Heart left ventricle (tissue), 16 donors: Measurements from ENCODE around the gene DTNA. TPM values are rescaled to one million over a fixed set of nuclear protein-coding genes. Genes with fewer than 3 reads are reported as not detected.
A peak's percentile ranks its signal among the peaks of the same experiment; 100 is the strongest.

Source experiments
- ATAC-seq, 4 donors: fragments of 200-7000 bp; cut with Tn5 transposase; one replicate each; pipeline ENCODE4 v1.9.1; 2020 to 2022; ENCODE audit warnings: moderate library complexity in 4 of 4, mild to moderate bottlenecking in 3 of 4, moderate number of reproducible peaks in 1 of 4
- DNase-seq, 5 donors: peaks; one replicate each; pipeline ENCODE4 v3.0.0-alpha.2; 2020
- H3K27ac ChIP-seq, 12 donors: fragments of 200-600 bp; sonication (generic) in 4 of 12; one replicate each; pipeline versions ENCODE4 v1.5.0 to v1.8.0; 2016 to 2022; ENCODE audit warnings: mild to moderate bottlenecking in 2 of 12
- H3K27me3 ChIP-seq, 9 donors: fragments of 200-600 bp; sonication (generic) in 2 of 9; one replicate each; pipeline versions ENCODE4 v1.5.1 to v1.8.0; 2016 to 2022; ENCODE audit warnings: mild to moderate bottlenecking in 3 of 9
- H3K36me3 ChIP-seq, 9 donors: fragments of 200-600 bp; sonication (generic) in 2 of 9; one replicate each; pipeline versions ENCODE4 v1.5.0 to v1.8.0; 2018 to 2022; ENCODE audit warnings: mild to moderate bottlenecking in 2 of 9
- H3K4me1 ChIP-seq, 12 donors: fragments of 200-600 bp; sonication (generic) in 4 of 12; one replicate each; pipeline versions ENCODE4 v1.5.0 to v1.8.0; 2016 to 2022; ENCODE audit warnings: mild to moderate bottlenecking in 3 of 12
- H3K4me3 ChIP-seq, 12 donors: fragments of 200-600 bp; sonication (generic) in 4 of 12; one replicate each; pipeline versions ENCODE4 v1.5.0 to v1.8.0; 2017 to 2022; ENCODE audit warnings: mild to moderate bottlenecking in 9 of 12, moderate library complexity in 4 of 12
- H3K9me3 ChIP-seq, 12 donors: fragments of 200-600 bp; sonication (generic) in 4 of 12; one replicate each; pipeline versions ENCODE4 v1.5.0 to v1.8.0; 2016 to 2022; ENCODE audit warnings: mild to moderate bottlenecking in 1 of 12
- POLR2A ChIP-seq, 2 donors: fragments of 450-650 bp; IDR thresholded peaks; one replicate each; pipeline ENCODE4 v1.6.1; 2017; ENCODE audit warnings: antibody characterized with exemption in 2 of 2, mild to moderate bottlenecking in 2 of 2, moderate library complexity in 2 of 2
- whole genome bisulfite sequencing, 4 donors: extraction: QIAGEN DNeasy Blood & Tissue Kit in 2 of 4; methylation state at CpG; one replicate each; pipeline versions ENCODE4 v1.1.5 to v1.1.7; 2013 to 2018; 5-methylcytosine and 5-hydroxymethylcytosine counted together
- intact Hi-C, 10 donors: fragments of 100-400 bp; cut with DNase I; formaldehyde crosslinking; loops; one replicate each; pipeline versions ENCODE4 v1.11.1 to v1.14.2; 2022
- polyA plus RNA-seq, 2 donors: library from polyadenylated mRNA; stranded (reverse); fragments of 200-250 nt; gene quantifications; one replicate each; pipeline ENCODE4 v1.2.3, GENCODE V29; 2013
- total RNA-seq, 9 donors: library from RNA; depleted of rRNA in 2 of 9; stranded (reverse); fragments of >200 nt in 2 of 9; fragmentation: NEBNext Ultra II Directional in 3 of 9; extraction: Animal tissue kit (Norgen Biotek cat#: 25700) in 3 of 9; gene quantifications; one replicate each; pipeline versions ENCODE4 v1.1.0 to v1.2.4, GENCODE V29; 2016 to 2023
- TF ChIP-seq, protein P1 (sequence below), 12 donors: fragments of 200-600 bp; sonication (generic) in 4 of 12; IDR thresholded peaks; one replicate each; pipeline versions ENCODE4 v1.5.0 to v1.8.0; 2018 to 2022; ENCODE audit warnings: antibody characterized with exemption in 12 of 12, mild to moderate bottlenecking in 5 of 12
- donor health status: ischemic (EF 13 %, LVEDD 7.1; RV severe dilation, severe dysfunction).
- donor health status: healthy with polysubstance abuse.
- donor health status: DM: no; HTN: yes; CAD: no.
- donor health status: DM: no; HTN: no; CAD: no.
- donor health status: ischemic (EF 25% LVEDD 6.9; RV normal size, moderate dysfunction).
- donor health status: ischemic (EF 25% LVEDD 5.7; RV mildly dilated, moderate dysfunction).
- donor health status: healthy.
- donor health status: DM: yes; HTN: yes; CAD: no.
- donor health status: ischemic (EF 35%, LVEDD 5.7; RV mildly dilated, moderate dysfunction).
- donor health status: nonischemic (EF 11% LVEDD 7.7; RV severe dilation, severe dysfunction).
- donor health status: DM: yes; HTN: yes; CAD: no.
- donor health status: PGD.
- donor health status: ischemic (EF 29% LVEDD 5.4; RV normal size, mild dysfunction).
- donor health status: nonischemic (EF 23%, LVEDD 6.1; RV moderate dilation, normal function).

DTNA gene
- total and polyA plus RNA-seq, 11 donors: 92.6 to 220 (median 181) TPM

- Histone ChIP-seq H3K36me3 (peaks cover 0 to 57% (median 8%) of the 10 kb centered on the region in 9 donors), H3K4me1 (peaks cover 0 to 22% (median 0%) of the 10 kb centered on the region in 12 donors), H3K27ac (no peak overlapping the region), H3K4me3 (no peak overlapping the region), H3K9me3 (no peaks in the 10 kb centered on the region), H3K27me3 (no peaks in the 10 kb centered on the region)
- WGBS, 4 donors: 79 to 88% (median 86%) methylated on average over 5 of the region's 5 CpGs
- TF ChIP-seq POLR2A (IDR thresholded peaks at IDR 0.05): no peak
- TF ChIP-seq, protein P1, sequence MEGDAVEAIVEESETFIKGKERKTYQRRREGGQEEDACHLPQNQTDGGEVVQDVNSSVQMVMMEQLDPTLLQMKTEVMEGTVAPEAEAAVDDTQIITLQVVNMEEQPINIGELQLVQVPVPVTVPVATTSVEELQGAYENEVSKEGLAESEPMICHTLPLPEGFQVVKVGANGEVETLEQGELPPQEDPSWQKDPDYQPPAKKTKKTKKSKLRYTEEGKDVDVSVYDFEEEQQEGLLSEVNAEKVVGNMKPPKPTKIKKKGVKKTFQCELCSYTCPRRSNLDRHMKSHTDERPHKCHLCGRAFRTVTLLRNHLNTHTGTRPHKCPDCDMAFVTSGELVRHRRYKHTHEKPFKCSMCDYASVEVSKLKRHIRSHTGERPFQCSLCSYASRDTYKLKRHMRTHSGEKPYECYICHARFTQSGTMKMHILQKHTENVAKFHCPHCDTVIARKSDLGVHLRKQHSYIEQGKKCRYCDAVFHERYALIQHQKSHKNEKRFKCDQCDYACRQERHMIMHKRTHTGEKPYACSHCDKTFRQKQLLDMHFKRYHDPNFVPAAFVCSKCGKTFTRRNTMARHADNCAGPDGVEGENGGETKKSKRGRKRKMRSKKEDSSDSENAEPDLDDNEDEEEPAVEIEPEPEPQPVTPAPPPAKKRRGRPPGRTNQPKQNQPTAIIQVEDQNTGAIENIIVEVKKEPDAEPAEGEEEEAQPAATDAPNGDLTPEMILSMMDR (IDR thresholded peaks at IDR 0.05): no peak
- intact Hi-C loops: no loop called here
- ATAC-seq (peak in 2 of 4 donors; percentile 50 to 56), DNase-seq (no peak)
Measured at GRCh38 chr18:34818064-34818463, 108.0 kb downstream of the DTNA start.

DNA sequence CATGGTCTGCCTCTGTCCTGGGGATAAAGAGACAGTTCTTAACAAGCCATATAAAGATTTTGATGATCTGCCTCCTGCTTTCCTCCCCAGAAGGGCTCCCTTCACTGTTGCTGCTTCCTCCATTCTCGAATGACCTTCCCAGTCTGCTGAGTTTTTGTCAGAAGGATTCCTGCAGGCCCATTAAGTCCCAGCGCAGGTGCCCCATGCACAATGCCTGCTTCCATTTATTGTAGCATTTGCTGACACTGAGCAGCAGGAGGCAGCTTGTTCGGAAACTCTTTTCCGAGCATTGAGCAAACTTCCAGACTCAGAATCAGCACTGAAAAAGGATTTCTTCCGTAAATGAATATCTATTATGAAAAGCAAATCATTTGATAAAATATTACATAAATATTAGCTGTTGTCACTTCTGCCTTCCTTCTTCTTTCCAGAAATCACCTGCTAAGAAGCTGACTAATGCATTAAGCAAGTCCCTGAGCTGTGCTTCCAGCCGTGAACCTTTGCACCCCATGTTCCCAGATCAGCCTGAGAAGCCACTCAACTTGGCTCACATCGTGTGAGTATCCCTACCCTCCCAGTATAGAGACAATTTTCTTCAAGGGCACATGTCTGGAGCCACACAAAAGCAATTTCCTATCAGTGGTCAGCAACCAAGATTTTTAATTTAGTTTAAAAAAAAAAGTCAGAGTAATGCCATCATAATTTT is 110.4 kb downstream of the DTNA start:
- 83 to 84% (median 84%) methylated on average over 7 of the region's 7 CpGs for WGBS, 4 donors
- Histone ChIP-seq H3K4me1 (peaks cover 0 to 13% (median 0%) of the 10 kb centered on the region in 12 donors), H3K4me3 (no peak overlapping the region), H3K27ac (no peak overlapping the region), H3K27me3 (no peaks in the 10 kb centered on the region), H3K36me3 (peaks cover 0 to 73% (median 8%) of the 10 kb centered on the region in 9 donors), H3K9me3 (no peaks in the 10 kb centered on the region)
- TF ChIP-seq, protein P1 (IDR thresholded peaks at IDR 0.05): no peak
- TF ChIP-seq POLR2A (IDR thresholded peaks at IDR 0.05): no peak
- intact Hi-C loops: no loop called here
- DNase-seq (no peak), ATAC-seq (no peak)

DNA sequence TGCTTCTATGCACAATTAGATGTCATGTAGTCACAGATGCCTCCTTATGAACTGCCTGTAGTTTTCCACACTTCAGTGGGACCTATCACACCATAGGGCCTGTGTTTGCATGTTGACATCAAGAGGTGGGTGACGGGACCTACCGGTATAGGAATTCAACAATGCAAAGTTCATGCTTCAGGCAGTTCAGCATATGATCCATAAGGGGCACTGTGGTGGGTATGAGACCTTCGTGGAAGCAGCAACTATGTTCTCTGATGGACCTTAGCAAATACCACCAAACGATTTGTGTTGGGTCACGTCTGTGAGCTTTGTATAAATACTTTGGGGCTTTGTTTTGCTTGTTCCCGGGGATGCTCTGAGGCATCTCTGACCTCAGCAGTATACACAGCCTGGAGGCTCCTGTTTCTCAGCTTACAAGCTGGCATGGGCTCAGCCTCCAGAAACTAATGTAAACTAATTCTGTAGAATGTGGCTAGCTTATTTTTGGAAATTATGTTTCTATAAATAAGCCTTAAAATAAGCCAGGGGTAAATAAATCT is 111.6 kb downstream of the DTNA start:
- Histone ChIP-seq H3K4me1 (peaks cover 0 to 8% (median 0%) of the 10 kb centered on the region in 12 donors), H3K27me3 (no peaks in the 10 kb centered on the region), H3K9me3 (no peaks in the 10 kb centered on the region), H3K4me3 (no peak overlapping the region), H3K36me3 (peaks cover 0 to 83% (median 8%) of the 10 kb centered on the region in 9 donors), H3K27ac (no peak overlapping the region)
- DNase-seq: no peak
- TF ChIP-seq POLR2A (IDR thresholded peaks at IDR 0.05): no peak
- TF ChIP-seq, protein P1 (IDR thresholded peaks at IDR 0.05): no peak
- intact Hi-C loops: no loop called here
- no peak for ATAC-seq
- WGBS, 4 donors: 77 to 82% (median 79%) methylated on average over 5 to 6 of the region's 6 CpGs

GRCh38 chr18:34828093-34828492 is 118.0 kb downstream of the DTNA start:
- TF ChIP-seq, protein P1 (IDR thresholded peaks at IDR 0.05): no peak
- TF ChIP-seq POLR2A (IDR thresholded peaks at IDR 0.05): no peak
- ATAC-seq (no peak), DNase-seq (no peak)
- peaks cover 0 to 70% (median 11%) of the 10 kb centered on the region in 9 donors for H3K36me3 ChIP-seq
- no peaks in the 10 kb centered on the region for H3K27me3 ChIP-seq
- H3K27ac ChIP-seq: no peak overlapping the region
- no peak overlapping the region for H3K4me3 ChIP-seq
- intact Hi-C loops: no loop called here
- no peaks in the 10 kb centered on the region for H3K9me3 ChIP-seq
- no peaks in the 10 kb centered on the region for H3K4me1 ChIP-seq
- 89 to 96% (median 95%) methylated on average over 2 of the region's 2 CpGs for WGBS, 4 donors
